ENCODE data around the gene DTD2.
"Not testable (repeated sequence)": the region's sequence is repeated elsewhere in the genome, so short reads cannot be mapped to it uniquely, and the experiment has no call there.

The DTD2 gene

GRCh38 chr14:31456841-31457664 lies at the start of gene DTD2:
Gene DTD2 (minus strand): TSS chr14:31457506. CDS start chr14:31457393, 113 bp downstream.
- DNase-seq (ENCODE audit: low spot score), result peak; percentile 99

GRCh38 chr14:31505411-31505810 lies 48.1 kb upstream of the DTD2 start:
- DNase-seq (ENCODE audit: low spot score), result peak; percentile 67

GRCh38 chr14:31501870-31502269 lies 44.6 kb upstream of the DTD2 start:
- DNase-seq (ENCODE audit: low spot score), result no peak

- no peak for DNase-seq (ENCODE audit: low spot score)
Measured at GRCh38 chr14:31492759-31493498, 35.6 kb upstream of the DTD2 start.

- no peak for DNase-seq (ENCODE audit: low spot score)
Measured at GRCh38 chr14:31489691-31490090, 32.4 kb upstream of the DTD2 start.

- DNase-seq (ENCODE audit: low spot score), result no peak
Measured at GRCh38 chr14:31487886-31488285, 30.6 kb upstream of the DTD2 start, which contains the start of gene GPR33. Gene GPR33 (minus strand): TSS chr14:31488039. CDS start chr14:31483965, 4,074 bp downstream.

GRCh38 chr14:31486764-31487163 lies 29.5 kb upstream of the DTD2 start:
- DNase-seq (ENCODE audit: low spot score), result no peak

- DNase-seq (ENCODE audit: low spot score), result no peak
Measured at GRCh38 chr14:31484754-31485153, 27.4 kb upstream of the DTD2 start.

- no peak for DNase-seq (ENCODE audit: low spot score)
Measured at GRCh38 chr14:31480156-31480555, 22.9 kb upstream of the DTD2 start.

- DNase-seq (ENCODE audit: low spot score), result no peak
Measured at GRCh38 chr14:31479027-31479426, 21.7 kb upstream of the DTD2 start.

GRCh38 chr14:31477248-31477647 lies 19.9 kb upstream of the DTD2 start:
- DNase-seq (ENCODE audit: low spot score), result no peak

- DNase-seq (ENCODE audit: low spot score), result peak; percentile 28
Measured at GRCh38 chr14:31476131-31476866, 19.0 kb upstream of the DTD2 start.

- DNase-seq (ENCODE audit: low spot score), result no peak
Measured at GRCh38 chr14:31466554-31466953, 9.2 kb upstream of the DTD2 start.

GRCh38 chr14:31465111-31465510 lies 7.8 kb upstream of the DTD2 start:
- DNase-seq (ENCODE audit: low spot score), result peak; percentile 19

GRCh38 chr14:31462450-31462849 lies 5.1 kb upstream of the DTD2 start:
- not testable (repeated sequence) for DNase-seq (ENCODE audit: low spot score)

- DNase-seq (ENCODE audit: low spot score), result no peak
Measured at GRCh38 chr14:31461545-31461944, 4.2 kb upstream of the DTD2 start.

GRCh38 chr14:31457665-31458659 lies 656 bp upstream of the DTD2 start:
- DNase-seq (ENCODE audit: low spot score), result no peak

GRCh38 chr14:31449971-31450610 lies 7.2 kb downstream of the DTD2 start:
- peak; percentile 52 for DNase-seq (ENCODE audit: low spot score)

- no peak for DNase-seq (ENCODE audit: low spot score)
Measured at GRCh38 chr14:31449136-31449535, 8.2 kb downstream of the DTD2 start.

- no peak for DNase-seq (ENCODE audit: low spot score)
Measured at GRCh38 chr14:31445703-31446102, 11.6 kb downstream of the DTD2 start.

- DNase-seq (ENCODE audit: low spot score), result no peak
Measured at GRCh38 chr14:31442284-31442683, 15.0 kb downstream of the DTD2 start.
